GM10248 (cell line): ENCODE results near the gene AP2A2.
"Not testable (repeated sequence)": the region's sequence is repeated elsewhere in the genome, so short reads cannot be mapped to it uniquely, and the experiment has no call there.

Source experiments
- CTCF ChIA-PET: fragments of 300-600 bp; sonication (Branson Sonifier 250); formaldehyde crosslinking; extraction: SDS; loops from one replicate; lab custom pipeline; 2021; ENCODE audit warnings: antibody characterized with exemption; lab: Yijun Ruan, JAX
- POLR2A ChIA-PET: fragments of 350-650 bp; sonication (Branson Sonifier 250); formaldehyde crosslinking; extraction: SDS; loops from one replicate; lab custom pipeline; 2020; ENCODE audit warnings: antibody characterized with exemption; lab: Yijun Ruan, JAX
- DNase-seq: peaks from one replicate; pipeline ENCODE4 v3.0.0; 2012; ENCODE audit errors: extremely low spot score
- TF ChIP-seq, protein P1 (sequence below): IDR thresholded peaks from 2 replicates; pipeline ENCODE4 v1.5.1; 2012; ENCODE audit warnings: mild to moderate bottlenecking, low read depth; ENCODE audit errors: extremely low read depth, missing control alignments, control extremely low read depth

The AP2A2 gene

GRCh38 chr11:1012291-1012690, 86.6 kb downstream of the AP2A2 start:
- ChIA-PET POLR2A (no interaction called here), CTCF (no interaction called here)
- TF ChIP-seq, protein P1, sequence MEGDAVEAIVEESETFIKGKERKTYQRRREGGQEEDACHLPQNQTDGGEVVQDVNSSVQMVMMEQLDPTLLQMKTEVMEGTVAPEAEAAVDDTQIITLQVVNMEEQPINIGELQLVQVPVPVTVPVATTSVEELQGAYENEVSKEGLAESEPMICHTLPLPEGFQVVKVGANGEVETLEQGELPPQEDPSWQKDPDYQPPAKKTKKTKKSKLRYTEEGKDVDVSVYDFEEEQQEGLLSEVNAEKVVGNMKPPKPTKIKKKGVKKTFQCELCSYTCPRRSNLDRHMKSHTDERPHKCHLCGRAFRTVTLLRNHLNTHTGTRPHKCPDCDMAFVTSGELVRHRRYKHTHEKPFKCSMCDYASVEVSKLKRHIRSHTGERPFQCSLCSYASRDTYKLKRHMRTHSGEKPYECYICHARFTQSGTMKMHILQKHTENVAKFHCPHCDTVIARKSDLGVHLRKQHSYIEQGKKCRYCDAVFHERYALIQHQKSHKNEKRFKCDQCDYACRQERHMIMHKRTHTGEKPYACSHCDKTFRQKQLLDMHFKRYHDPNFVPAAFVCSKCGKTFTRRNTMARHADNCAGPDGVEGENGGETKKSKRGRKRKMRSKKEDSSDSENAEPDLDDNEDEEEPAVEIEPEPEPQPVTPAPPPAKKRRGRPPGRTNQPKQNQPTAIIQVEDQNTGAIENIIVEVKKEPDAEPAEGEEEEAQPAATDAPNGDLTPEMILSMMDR = no peak
- DNase-seq = no peak

DNA sequence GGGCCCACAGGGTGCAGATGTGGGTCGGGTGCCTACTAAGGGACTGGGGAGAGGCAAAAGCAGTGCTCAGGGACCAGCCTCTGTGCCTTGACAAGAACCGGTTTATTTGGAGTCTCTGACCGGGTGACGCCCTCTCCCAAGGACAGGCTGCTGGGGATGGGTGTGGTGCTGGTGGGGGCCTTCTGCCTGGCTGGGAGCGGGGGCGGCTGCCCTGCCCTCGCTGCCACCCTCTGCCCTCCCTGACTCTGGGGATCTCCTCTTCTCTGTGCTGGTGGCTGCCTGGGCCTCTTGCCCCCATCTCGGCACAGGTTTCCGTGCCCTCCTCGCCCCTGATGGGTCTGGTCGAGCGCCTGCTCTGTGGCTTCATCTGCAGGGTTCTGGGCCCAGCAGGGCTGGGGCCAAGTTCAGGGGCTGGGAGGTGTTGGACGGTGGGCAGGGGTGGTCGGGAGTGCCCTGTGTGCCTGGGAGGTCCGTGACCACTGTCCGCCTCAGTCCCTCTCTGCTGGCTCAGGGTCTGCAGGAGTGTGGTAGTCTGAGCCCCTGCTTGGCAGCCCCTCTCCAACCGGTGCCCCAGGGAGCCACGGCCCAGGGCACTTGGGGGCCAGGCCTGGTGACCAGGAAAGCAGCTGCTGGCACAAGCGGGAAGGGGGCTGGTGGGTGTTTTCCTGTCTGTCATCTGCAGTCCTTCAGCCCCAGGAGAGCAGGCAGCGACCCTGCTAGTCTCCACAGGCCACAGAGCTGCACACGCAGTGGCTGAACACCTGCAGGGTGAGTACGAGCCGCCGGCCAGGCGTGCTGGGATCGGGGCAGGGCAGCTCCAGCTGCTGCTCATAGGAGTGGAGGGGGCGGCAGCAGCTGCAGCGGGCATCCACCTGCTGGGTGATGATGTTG, 87.3 kb downstream of the AP2A2 start:
- CTCF ChIA-PET = no interaction called here
- TF ChIP-seq, protein P1 = no peak
- DNase-seq = no peak
- POLR2A ChIA-PET = no interaction called here

GRCh38 chr11:1013631-1013935, 87.9 kb downstream of the AP2A2 start:
- ChIA-PET CTCF (interaction anchor here (1.2 kb wide), 1 partner anchor 17 kb away, joined by 3 read pairs; no protein-coding TSS in a partner anchor), POLR2A (no interaction called here)
- DNase-seq = no peak
- TF ChIP-seq, protein P1 = no peak

DNA sequence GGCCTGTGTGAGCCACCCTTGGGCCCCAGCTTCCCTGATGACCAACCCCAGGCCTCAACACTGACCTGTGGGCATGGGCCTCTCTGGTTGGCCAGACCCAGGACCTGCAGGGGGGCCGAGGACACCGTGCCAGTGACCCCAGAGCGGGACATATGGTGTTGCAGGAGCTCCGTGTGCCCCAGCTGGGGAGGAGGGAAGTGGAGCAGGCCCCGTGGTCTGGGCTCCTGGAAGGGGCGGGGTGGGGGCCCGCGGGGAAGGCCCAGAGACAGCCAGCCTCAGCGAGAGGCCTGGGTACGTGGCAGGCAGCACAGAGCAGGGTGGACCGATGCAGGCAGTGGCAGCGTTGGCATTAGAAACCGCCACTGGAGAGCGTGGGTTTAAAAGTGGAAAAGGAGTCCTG, 88.6 kb downstream of the AP2A2 start:
- ChIA-PET POLR2A (no interaction called here), CTCF (interaction anchor here (1.2 kb wide), 1 partner anchor 18 kb away, joined by 3 read pairs; no protein-coding TSS in a partner anchor)
- TF ChIP-seq, protein P1 = no peak

GRCh38 chr11:1015064-1015463, 89.4 kb downstream of the AP2A2 start:
- TF ChIP-seq, protein P1 = no peak
- DNase-seq = no peak
- ChIA-PET POLR2A (no interaction called here), CTCF (interaction anchor here (1.1 kb wide), 1 partner anchor 36 kb away, joined by 3 read pairs; no protein-coding TSS in a partner anchor)

More for the DNA sequence above, 88.6 kb downstream of the AP2A2 start:
- no peak for DNase-seq

DNA sequence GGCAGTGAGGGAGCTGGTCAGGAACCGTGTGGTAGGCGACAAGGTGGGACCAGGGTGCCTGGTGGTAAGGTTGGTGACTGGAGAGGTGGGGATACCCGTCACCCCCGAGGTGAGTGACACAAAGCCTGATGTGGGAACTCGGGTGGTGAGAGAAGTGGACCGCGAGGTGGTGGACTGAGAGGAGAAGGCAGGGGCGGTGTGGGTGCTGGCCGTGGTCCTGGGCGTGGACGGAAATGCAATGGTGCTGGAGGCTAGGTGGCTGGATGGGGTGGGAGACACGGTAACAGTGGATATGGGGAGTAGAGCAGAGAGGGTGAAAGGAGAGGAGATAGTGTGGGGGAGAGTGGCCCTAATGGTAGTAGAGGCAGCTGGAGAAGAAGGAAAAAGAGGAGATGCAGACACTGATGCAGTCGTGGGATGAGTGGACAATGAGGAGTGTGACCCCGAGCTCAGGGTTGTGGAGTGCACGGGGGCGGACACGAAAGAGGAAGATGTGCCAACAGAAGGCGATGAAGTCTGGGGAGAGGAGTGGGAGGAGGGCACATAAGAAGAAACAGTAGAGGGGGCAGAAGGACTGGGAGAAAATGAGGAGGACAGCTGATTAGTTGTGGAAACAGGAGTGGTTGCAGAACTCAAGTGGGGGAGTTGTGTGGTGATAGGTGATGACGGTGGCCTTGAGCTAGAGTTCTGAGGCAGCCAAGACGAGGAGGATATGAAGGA, 90.3 kb downstream of the AP2A2 start:
- POLR2A ChIA-PET = no interaction called here
- CTCF ChIA-PET = interaction anchor here (0.9 to 1.1 kb wide), 2 partner anchors 9 to 35 kb away, joined by 3 read pairs; no protein-coding TSS in a partner anchor
- DNase-seq = no peak
- TF ChIP-seq, protein P1 = no peak

DNA sequence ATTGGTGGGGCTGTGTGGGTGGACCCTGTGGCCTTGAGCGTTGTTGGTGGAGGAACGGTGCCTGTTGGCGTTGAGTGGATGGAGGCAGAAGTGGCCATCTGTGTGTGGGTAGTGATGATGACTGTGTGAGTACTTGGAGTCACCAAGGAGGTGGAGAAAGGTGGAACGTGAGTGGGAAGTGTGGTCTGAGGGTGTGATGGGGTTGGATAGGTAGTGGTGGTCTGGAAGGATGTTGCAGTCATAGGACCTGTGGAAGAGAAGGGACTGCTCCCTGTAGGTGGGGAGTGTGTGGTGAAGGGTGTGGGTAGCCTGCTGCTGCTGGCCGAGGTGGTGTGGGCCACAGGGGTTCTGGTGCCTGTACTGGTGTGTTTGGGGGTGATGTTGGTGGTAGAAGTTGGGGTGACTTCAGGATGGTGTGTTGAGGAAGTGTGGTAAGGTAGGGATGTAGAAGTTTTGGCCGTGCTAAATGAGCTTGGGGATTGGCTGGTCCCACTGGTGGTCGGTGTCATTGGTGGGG, 91.0 kb downstream of the AP2A2 start:
- CTCF ChIA-PET = interaction anchor here (0.9 to 1.2 kb wide), 2 partner anchors 10 to 26 kb away, joined by 3 read pairs; no protein-coding TSS in a partner anchor
- peak; percentile 48 for DNase-seq
- POLR2A ChIA-PET = not testable (repeated sequence)
